Activated CD8-positive, alpha-beta memory T cell treated with anti-CD3 and anti-CD28 coated beads for 24 hours (primary cell): ENCODE measurements around the gene EGFL6.
A peak's percentile ranks its signal among the peaks of the same experiment; 100 is the strongest.
"Not testable (repeated sequence)": the region's sequence is repeated elsewhere in the genome, so short reads cannot be mapped to it uniquely, and the experiment has no call there.

ENCODE experiments used
- DNase-seq: peaks from one replicate; pipeline ENCODE4 v3.0.0-alpha.2; 2020

The EGFL6 gene

GRCh38 chrX:13654116-13654515, 84.7 kb downstream of the EGFL6 start:
- DNase-seq, result no peak

- DNase-seq, result no peak
Measured at GRCh38 chrX:13655674-13656073, 86.3 kb downstream of the EGFL6 start.

- DNase-seq, result no peak
Measured at GRCh38 chrX:13658602-13659001, 89.2 kb downstream of the EGFL6 start.

GRCh38 chrX:13659063-13659462, 89.7 kb downstream of the EGFL6 start:
- no peak for DNase-seq

GRCh38 chrX:13661735-13662288, 92.4 kb downstream of the EGFL6 start:
- DNase-seq, result no peak

- DNase-seq, result no peak
Measured at GRCh38 chrX:13662355-13662791, 93.0 kb downstream of the EGFL6 start.

GRCh38 chrX:13664020-13664419, 94.6 kb downstream of the EGFL6 start:
- DNase-seq, result no peak

- no peak for DNase-seq
Measured at GRCh38 chrX:13666836-13667235, 97.4 kb downstream of the EGFL6 start.

- no peak for DNase-seq
Measured at GRCh38 chrX:13667919-13668318, 98.5 kb downstream of the EGFL6 start.

GRCh38 chrX:13669246-13669737, 99.9 kb downstream of the EGFL6 start:
- DNase-seq, result peak; percentile 67

- DNase-seq, result not testable (repeated sequence)
Measured at GRCh38 chrX:13669755-13670154, 100.4 kb downstream of the EGFL6 start.

- DNase-seq, result no peak
Measured at GRCh38 chrX:13670197-13670596, 100.8 kb downstream of the EGFL6 start.

- DNase-seq, result no peak
Measured at GRCh38 chrX:13673016-13673415, 103.6 kb downstream of the EGFL6 start.

GRCh38 chrX:13676885-13677284, 107.5 kb downstream of the EGFL6 start:
- DNase-seq, result no peak

- not testable (repeated sequence) for DNase-seq
Measured at GRCh38 chrX:13679700-13680099, 110.3 kb downstream of the EGFL6 start.

GRCh38 chrX:13681595-13681994, 112.2 kb downstream of the EGFL6 start:
- DNase-seq, result no peak
